SK-N-SH treated with all-trans-retinoic acid at 6 μM for 48 hours (cell line): ENCODE measurements around the gene PTPRJ.

ENCODE experiments used
- ATAC-seq: fragments of 200-7000 bp; cut with Tn5 transposase; 3 replicates; pipeline ENCODE4 v1.9.1; 2020; ENCODE audit warnings: mild to moderate bottlenecking, moderate library complexity
- ARNTL ChIP-seq: fragments of 450-650 bp; formaldehyde crosslinking; IDR thresholded peaks from 2 replicates; pipeline ENCODE4 v1.5.0; 2020; ENCODE audit warnings: low read depth, mild to moderate bottlenecking, moderate library complexity, borderline replicate concordance
- BACH2 ChIP-seq: fragments of 250-450 bp; sonication (Bioruptor Pico); IDR thresholded peaks from 2 replicates; pipeline ENCODE4 v1.9.0; 2021; ENCODE audit warnings: mild to moderate bottlenecking, borderline replicate concordance
- CSDC2 ChIP-seq: fragments of 250-450 bp; sonication (Bioruptor Pico); IDR thresholded peaks from 2 replicates; pipeline ENCODE4 v1.5.0; 2020; ENCODE audit warnings: mild to moderate bottlenecking, moderate library complexity
- ESRRG ChIP-seq: fragments of 250-450 bp; sonication (Bioruptor Pico); IDR thresholded peaks from 2 replicates; pipeline ENCODE4 v1.6.1; 2021; ENCODE audit warnings: mild to moderate bottlenecking
- GLIS3 ChIP-seq: fragments of 250-450 bp; sonication (Bioruptor Pico); IDR thresholded peaks from 2 replicates; pipeline ENCODE4 v1.5.0; 2020; ENCODE audit warnings: mild to moderate bottlenecking, moderate library complexity
- ISL1 ChIP-seq: fragments of 250-450 bp; sonication (Bioruptor Pico); IDR thresholded peaks from 2 replicates; pipeline ENCODE4 v2.1.2; 2022; ENCODE audit warnings: mild to moderate bottlenecking, moderate library complexity
- OSR1 ChIP-seq: fragments of 250-450 bp; sonication (Bioruptor Pico); IDR thresholded peaks from 2 replicates; pipeline ENCODE4 v1.8.0; 2022; ENCODE audit warnings: moderate library complexity, mild to moderate bottlenecking, inconsistent platforms
- PPARA ChIP-seq: fragments of 250-450 bp; sonication (Bioruptor Pico); IDR thresholded peaks from 2 replicates; pipeline ENCODE4 v1.5.0; 2020; ENCODE audit warnings: mild to moderate bottlenecking, borderline replicate concordance
- RARB ChIP-seq: fragments of 250-450 bp; sonication (Bioruptor Pico); IDR thresholded peaks from 2 replicates; pipeline ENCODE4 v1.8.0; 2021; ENCODE audit warnings: mild to moderate bottlenecking, moderate library complexity
- SNAI2 ChIP-seq: fragments of 250-450 bp; sonication (Bioruptor Pico); IDR thresholded peaks from 2 replicates; pipeline ENCODE4 v1.5.0; 2020; ENCODE audit warnings: mild to moderate bottlenecking, moderate library complexity
- TCF4 ChIP-seq: fragments of 250-450 bp; sonication (Bioruptor Pico); IDR thresholded peaks from 2 replicates; pipeline ENCODE4 v1.8.0; 2021; ENCODE audit warnings: mild to moderate bottlenecking, moderate library complexity, borderline replicate concordance
- TOX ChIP-seq: fragments of 250-450 bp; sonication (Bioruptor Pico); IDR thresholded peaks from 2 replicates; pipeline ENCODE4 v1.8.0; 2021; ENCODE audit warnings: mild to moderate bottlenecking, moderate library complexity, borderline replicate concordance
- ZC3H10 ChIP-seq: fragments of 250-450 bp; sonication (Bioruptor Pico); IDR thresholded peaks from 2 replicates; pipeline ENCODE4 v1.5.1; 2021; ENCODE audit warnings: mild to moderate bottlenecking, moderate library complexity
- ZFP3 ChIP-seq: fragments of 250-450 bp; sonication (Bioruptor Pico); IDR thresholded peaks from 2 replicates; pipeline ENCODE4 v1.5.0; 2020; ENCODE audit warnings: mild to moderate bottlenecking, moderate library complexity
- ZFP30 ChIP-seq: fragments of 450-650 bp; formaldehyde crosslinking; IDR thresholded peaks from 2 replicates; pipeline ENCODE4 v1.5.0; 2022; ENCODE audit warnings: mild to moderate bottlenecking, moderate library complexity
- ZNF565 ChIP-seq: fragments of 450-650 bp; formaldehyde crosslinking; conservative IDR thresholded peaks from 2 replicates; pipeline ENCODE4 v1.5.0; 2020; ENCODE audit warnings: low read depth, mild to moderate bottlenecking, moderate library complexity
- ZNF70 ChIP-seq: fragments of 450-650 bp; formaldehyde crosslinking; IDR thresholded peaks from 2 replicates; pipeline ENCODE4 v1.5.0; 2020; ENCODE audit warnings: mild to moderate bottlenecking, moderate library complexity
- ZNF8 ChIP-seq: fragments of 450-650 bp; formaldehyde crosslinking; IDR thresholded peaks from 2 replicates; pipeline ENCODE4 v1.5.0; 2020; ENCODE audit warnings: mild to moderate bottlenecking, moderate library complexity
- TF ChIP-seq, protein P1 (sequence below): fragments of 250-450 bp; sonication (Bioruptor Pico); IDR thresholded peaks from 2 replicates; pipeline ENCODE4 v1.5.1; 2020; ENCODE audit warnings: low read depth, mild to moderate bottlenecking, moderate library complexity
- TF ChIP-seq, protein P2 (sequence below): fragments of 250-450 bp; sonication (Bioruptor Pico); IDR thresholded peaks from 2 replicates; pipeline ENCODE4 v1.5.1; 2021; ENCODE audit warnings: mild to moderate bottlenecking, moderate library complexity
- TF ChIP-seq, protein P3 (sequence below): fragments of 250-450 bp; sonication (Bioruptor Pico); IDR thresholded peaks from 2 replicates; pipeline ENCODE4 v1.8.0; 2020; ENCODE audit warnings: mild to moderate bottlenecking, moderate library complexity, borderline replicate concordance
- TF ChIP-seq, protein P4 (sequence below): fragments of 250-450 bp; sonication (Bioruptor Pico); IDR thresholded peaks from 2 replicates; pipeline ENCODE4 v1.8.0; 2021; ENCODE audit warnings: low read depth, mild to moderate bottlenecking, moderate library complexity, borderline replicate concordance
- TF ChIP-seq, protein P5 (sequence below): fragments of 250-450 bp; sonication (Bioruptor Pico); IDR thresholded peaks from 2 replicates; pipeline ENCODE4 v1.5.0; 2020; ENCODE audit warnings: mild to moderate bottlenecking, moderate library complexity

Gene PTPRJ

DNA sequence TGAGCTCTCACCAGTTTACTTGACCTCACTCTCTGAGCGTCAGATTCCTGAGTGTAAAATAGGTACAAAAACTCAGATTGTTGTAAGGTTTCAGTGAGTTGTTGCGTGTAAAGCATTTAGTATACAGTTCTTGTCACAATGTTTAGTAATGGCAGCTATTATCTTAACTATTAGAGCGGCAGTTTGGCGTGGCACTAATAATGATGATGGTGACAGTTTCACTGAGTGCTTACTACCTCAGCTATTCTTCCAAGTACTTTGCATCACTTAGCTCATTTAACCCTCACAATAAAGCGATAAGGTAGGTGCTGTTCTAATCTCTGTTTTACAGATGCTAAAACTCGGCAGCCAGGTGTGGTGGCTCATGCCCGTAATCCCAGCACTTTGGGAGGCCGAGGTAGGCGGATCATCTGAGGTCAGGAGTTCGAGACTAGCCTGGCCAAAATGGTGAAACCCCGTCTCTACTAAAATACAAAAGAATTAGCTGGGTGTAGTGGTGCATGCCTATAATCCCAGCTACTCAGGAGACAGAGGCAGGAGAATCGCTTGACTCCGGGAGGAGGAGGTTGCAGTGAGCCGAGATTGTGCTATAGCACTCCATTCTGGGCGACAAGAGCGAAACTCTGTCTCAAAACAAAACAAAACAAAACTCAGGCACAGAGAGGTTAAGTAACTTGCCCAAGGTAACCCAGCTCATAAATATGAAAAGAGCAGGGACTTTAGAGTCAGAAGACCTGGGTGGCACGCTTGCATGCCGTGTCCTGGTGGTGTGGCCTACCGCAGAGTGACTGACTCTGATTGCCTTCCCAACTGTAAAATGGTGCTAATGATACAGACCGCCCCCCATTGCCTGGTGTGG lies 76.2 kb downstream of the PTPRJ start:
- ATAC-seq = no peak
- TF ChIP-seq ZNF565 (CRISPR knock-in tag) (no peak), CSDC2 (CRISPR knock-in tag) (no peak), ZC3H10 (CRISPR knock-in tag) (no peak), PPARA (CRISPR knock-in tag) (no peak), RARB (CRISPR knock-in tag) (no peak), TOX (CRISPR knock-in tag) (no peak), ESRRG (no peak), ZFP30 (CRISPR knock-in tag) (no peak), ARNTL (no peak), OSR1 (CRISPR knock-in tag) (no peak), ZNF70 (CRISPR knock-in tag) (no peak), ISL1 (CRISPR knock-in tag) (no peak), BACH2 (no peak)
- TF ChIP-seq, protein P1, sequence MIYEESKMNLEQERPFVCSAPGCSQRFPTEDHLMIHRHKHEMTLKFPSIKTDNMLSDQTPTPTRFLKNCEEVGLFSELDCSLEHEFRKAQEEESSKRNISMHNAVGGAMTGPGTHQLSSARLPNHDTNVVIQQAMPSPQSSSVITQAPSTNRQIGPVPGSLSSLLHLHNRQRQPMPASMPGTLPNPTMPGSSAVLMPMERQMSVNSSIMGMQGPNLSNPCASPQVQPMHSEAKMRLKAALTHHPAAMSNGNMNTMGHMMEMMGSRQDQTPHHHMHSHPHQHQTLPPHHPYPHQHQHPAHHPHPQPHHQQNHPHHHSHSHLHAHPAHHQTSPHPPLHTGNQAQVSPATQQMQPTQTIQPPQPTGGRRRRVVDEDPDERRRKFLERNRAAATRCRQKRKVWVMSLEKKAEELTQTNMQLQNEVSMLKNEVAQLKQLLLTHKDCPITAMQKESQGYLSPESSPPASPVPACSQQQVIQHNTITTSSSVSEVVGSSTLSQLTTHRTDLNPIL (CRISPR knock-in tag) = no peak
- TF ChIP-seq, protein P2, sequence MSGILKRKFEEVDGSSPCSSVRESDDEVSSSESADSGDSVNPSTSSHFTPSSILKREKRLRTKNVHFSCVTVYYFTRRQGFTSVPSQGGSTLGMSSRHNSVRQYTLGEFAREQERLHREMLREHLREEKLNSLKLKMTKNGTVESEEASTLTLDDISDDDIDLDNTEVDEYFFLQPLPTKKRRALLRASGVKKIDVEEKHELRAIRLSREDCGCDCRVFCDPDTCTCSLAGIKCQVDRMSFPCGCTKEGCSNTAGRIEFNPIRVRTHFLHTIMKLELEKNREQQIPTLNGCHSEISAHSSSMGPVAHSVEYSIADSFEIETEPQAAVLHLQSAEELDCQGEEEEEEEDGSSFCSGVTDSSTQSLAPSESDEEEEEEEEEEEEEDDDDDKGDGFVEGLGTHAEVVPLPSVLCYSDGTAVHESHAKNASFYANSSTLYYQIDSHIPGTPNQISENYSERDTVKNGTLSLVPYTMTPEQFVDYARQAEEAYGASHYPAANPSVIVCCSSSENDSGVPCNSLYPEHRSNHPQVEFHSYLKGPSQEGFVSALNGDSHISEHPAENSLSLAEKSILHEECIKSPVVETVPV (CRISPR knock-in tag) = no peak
- TF ChIP-seq, protein P3, sequence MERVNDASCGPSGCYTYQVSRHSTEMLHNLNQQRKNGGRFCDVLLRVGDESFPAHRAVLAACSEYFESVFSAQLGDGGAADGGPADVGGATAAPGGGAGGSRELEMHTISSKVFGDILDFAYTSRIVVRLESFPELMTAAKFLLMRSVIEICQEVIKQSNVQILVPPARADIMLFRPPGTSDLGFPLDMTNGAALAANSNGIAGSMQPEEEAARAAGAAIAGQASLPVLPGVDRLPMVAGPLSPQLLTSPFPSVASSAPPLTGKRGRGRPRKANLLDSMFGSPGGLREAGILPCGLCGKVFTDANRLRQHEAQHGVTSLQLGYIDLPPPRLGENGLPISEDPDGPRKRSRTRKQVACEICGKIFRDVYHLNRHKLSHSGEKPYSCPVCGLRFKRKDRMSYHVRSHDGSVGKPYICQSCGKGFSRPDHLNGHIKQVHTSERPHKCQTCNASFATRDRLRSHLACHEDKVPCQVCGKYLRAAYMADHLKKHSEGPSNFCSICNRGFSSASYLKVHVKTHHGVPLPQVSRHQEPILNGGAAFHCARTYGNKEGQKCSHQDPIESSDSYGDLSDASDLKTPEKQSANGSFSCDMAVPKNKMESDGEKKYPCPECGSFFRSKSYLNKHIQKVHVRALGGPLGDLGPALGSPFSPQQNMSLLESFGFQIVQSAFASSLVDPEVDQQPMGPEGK (CRISPR knock-in tag) = no peak
- TF ChIP-seq, protein P4, sequence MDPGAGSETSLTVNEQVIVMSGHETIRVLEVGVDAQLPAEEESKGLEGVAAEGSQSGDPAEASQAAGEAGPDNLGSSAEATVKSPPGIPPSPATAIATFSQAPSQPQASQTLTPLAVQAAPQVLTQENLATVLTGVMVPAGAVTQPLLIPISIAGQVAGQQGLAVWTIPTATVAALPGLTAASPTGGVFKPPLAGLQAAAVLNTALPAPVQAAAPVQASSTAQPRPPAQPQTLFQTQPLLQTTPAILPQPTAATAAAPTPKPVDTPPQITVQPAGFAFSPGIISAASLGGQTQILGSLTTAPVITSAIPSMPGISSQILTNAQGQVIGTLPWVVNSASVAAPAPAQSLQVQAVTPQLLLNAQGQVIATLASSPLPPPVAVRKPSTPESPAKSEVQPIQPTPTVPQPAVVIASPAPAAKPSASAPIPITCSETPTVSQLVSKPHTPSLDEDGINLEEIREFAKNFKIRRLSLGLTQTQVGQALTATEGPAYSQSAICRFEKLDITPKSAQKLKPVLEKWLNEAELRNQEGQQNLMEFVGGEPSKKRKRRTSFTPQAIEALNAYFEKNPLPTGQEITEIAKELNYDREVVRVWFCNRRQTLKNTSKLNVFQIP (CRISPR knock-in tag) = no peak
- TF ChIP-seq, protein P5, sequence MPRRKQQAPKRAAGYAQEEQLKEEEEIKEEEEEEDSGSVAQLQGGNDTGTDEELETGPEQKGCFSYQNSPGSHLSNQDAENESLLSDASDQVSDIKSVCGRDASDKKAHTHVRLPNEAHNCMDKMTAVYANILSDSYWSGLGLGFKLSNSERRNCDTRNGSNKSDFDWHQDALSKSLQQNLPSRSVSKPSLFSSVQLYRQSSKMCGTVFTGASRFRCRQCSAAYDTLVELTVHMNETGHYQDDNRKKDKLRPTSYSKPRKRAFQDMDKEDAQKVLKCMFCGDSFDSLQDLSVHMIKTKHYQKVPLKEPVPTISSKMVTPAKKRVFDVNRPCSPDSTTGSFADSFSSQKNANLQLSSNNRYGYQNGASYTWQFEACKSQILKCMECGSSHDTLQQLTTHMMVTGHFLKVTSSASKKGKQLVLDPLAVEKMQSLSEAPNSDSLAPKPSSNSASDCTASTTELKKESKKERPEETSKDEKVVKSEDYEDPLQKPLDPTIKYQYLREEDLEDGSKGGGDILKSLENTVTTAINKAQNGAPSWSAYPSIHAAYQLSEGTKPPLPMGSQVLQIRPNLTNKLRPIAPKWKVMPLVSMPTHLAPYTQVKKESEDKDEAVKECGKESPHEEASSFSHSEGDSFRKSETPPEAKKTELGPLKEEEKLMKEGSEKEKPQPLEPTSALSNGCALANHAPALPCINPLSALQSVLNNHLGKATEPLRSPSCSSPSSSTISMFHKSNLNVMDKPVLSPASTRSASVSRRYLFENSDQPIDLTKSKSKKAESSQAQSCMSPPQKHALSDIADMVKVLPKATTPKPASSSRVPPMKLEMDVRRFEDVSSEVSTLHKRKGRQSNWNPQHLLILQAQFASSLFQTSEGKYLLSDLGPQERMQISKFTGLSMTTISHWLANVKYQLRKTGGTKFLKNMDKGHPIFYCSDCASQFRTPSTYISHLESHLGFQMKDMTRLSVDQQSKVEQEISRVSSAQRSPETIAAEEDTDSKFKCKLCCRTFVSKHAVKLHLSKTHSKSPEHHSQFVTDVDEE = no peak

DNA sequence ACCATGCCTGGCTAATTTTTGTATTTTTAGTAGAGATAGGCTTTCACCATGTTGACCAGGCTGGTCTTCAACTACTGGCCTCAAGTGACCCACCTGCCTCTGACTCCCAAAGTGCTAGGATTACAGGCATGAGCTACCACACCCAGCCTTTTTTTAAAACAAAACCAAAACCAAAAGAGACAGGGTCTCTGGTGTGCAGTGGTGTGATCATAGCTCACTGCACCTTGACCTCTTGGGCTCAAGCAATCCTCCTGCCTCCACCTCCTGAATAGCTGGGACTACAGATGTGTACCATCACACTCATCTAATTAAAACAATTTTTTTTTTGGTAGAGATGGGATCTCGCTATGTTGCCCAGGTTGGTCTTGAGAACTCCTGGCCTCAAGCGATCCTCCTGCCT lies 77.7 kb downstream of the PTPRJ start:
- ATAC-seq = no peak
- TF ChIP-seq TCF4 (CRISPR knock-in tag) (no peak), ZFP3 (CRISPR knock-in tag) (no peak), RARB (CRISPR knock-in tag) (no peak), BACH2 (no peak), ZFP30 (CRISPR knock-in tag) (no peak), ISL1 (CRISPR knock-in tag) (no peak), SNAI2 (no peak), ZNF8 (CRISPR knock-in tag) (no peak), GLIS3 (CRISPR knock-in tag) (no peak)
- TF ChIP-seq, protein P3 (CRISPR knock-in tag) = no peak
- TF ChIP-seq, protein P1 (CRISPR knock-in tag) = no peak
- TF ChIP-seq, protein P4 (CRISPR knock-in tag) = no peak
